ENCODE results near the gene AIMP2.

- TF ChIP-seq ZNF274 (IDR thresholded peaks at IDR 0.05; ENCODE audit: low read depth, low read length) (no peak), YY1 (IDR thresholded peaks at IDR 0.05; ENCODE audit: insufficient read depth, insufficient read length) (no peak)
Measured at GRCh38 chr7:6016653-6016966, 7.5 kb downstream of the AIMP2 start.
